ENCODE data around the gene PRKD2.
"Not testable (repeated sequence)": the region's sequence is repeated elsewhere in the genome, so short reads cannot be mapped to it uniquely, and the experiment has no call there.

PRKD2 gene

GRCh38 chr19:46723023-46723461 lies 6.1 kb upstream of the PRKD2 start:
- no peak for FAIRE-seq

GRCh38 chr19:46722421-46723022 lies 5.6 kb upstream of the PRKD2 start:
- FAIRE-seq, result no peak

DNA sequence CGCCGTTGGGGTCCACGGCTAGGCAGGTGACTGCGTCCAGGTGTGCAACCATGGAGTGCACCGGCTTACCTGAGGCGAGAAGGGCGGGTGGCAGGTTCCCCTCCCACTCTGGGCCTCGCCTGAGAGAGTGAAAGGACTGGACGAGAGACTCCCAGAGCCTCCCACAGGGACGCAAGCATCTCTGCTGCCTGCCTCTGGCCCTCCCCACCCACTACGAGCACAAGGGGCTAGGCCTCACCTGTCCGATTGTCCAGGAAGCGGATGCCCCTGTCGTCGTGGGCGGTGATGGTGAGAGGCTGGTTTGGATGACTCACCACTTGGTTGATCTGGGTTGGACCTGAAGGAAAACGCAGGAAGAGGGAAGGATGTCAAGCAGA lies 5.1 kb upstream of the PRKD2 start:
- FAIRE-seq, result no peak

DNA sequence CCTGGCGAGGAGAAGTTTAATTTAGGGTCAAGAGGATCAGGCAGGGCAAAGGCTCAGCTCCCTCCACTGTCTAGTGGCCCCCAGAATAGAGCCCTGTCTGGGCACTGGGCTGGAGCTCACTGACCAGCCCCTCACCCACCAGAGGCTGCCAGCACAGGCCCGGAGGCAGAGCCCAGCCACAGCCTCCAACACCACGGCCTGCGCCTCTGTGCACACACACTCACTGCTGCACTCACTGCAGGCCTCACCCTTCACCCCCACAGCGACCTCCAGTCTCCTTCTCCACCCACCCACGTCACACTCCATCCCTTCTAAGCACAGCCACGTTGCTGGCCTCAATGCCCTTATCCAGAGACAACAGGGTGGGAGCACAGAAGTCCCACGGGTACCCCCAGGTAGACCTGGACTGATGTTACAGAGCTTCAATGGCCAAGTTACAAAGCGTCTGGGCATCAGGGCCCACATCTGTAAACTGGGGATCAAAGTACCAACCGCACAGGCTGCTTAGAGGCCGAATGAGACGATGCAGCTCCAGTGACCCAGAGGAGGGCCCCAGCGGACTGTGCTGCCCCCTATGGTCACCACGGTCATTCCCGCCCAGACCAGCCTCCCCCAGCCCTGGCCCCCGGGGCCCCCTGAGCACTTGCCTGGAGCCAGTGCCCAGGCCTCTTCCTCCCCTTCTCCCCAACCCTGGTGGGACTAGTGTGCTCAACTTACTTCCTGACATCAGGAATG lies 4.5 kb upstream of the PRKD2 start:
- FAIRE-seq, result no peak

DNA sequence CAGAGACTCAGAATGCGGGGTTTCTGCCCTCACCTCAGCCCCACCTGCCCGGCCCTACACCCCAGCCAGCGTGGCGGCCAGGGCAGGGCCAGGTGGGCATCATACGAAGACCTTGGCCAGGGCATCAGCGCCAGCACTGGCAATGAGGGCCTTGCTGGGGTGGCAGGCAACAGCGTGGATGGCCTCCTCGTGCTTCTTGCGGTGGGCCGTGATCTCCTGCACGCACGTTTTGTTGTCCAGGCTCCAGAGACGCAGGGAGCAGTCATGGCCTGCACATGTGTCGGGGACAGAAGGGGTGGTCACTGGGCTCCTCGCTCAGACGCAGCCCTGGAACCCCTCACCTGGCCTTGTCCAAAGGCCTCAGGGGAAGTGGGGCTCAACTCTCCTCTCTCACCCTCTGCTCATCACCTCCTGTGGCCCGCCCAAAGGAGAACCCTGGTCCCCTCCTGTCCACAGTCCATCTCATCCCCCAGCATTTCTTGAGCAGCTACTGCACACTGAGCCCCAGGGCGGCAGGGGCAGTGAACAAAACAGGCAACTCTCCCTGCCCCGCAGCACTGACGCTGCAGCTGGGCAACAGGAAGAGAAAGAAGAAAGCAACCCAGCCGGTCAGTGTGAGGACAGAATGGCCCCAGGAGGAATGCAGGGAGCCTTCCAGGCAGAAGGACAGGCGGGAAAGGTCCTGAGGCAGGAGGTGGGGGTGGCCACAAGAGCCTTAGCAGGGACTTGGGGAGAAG lies 3.8 kb upstream of the PRKD2 start:
- FAIRE-seq, result no peak

DNA sequence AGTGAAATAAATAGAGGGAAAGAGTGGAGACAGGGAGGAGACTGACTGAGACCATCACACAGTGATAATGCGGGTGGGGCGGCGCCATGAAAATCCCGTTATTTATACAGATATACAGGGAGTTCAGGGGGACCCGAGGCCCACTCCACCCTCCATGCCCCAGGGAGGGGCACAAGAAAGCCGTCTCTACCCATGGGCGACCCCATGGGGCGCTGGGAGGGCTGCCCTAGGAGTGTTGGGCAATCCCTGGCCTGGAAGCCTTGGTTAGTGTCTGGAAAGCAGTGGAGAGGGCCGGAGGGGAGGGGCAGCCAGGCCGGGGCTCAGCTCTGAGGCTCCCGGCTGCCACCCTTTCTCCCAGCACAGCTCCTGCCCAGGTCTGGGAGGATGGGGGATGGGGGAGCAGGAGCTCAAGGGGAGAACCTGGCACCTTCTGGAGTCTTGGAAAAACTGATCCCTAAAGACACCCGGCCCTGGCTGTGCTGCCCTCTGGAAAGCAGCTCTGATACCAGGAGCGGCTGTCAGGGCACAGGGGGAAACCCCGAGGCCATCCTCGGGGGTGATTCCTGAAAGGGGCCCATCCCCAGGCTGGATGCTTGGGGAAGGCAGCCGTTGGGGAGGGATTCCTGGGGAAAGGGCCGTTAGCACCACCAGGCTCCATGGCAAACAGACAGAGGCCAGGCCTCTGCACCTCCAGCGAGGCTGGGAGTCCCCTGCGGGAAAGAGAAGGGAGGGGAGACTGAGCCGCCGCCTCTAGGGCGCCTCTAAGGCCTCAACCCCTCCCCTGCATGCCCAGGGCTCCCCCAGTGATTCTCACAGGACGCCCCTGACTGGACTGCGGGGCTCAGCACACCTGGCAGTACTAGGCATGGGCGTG lies 3.0 kb upstream of the PRKD2 start:
- no peak for FAIRE-seq

DNA sequence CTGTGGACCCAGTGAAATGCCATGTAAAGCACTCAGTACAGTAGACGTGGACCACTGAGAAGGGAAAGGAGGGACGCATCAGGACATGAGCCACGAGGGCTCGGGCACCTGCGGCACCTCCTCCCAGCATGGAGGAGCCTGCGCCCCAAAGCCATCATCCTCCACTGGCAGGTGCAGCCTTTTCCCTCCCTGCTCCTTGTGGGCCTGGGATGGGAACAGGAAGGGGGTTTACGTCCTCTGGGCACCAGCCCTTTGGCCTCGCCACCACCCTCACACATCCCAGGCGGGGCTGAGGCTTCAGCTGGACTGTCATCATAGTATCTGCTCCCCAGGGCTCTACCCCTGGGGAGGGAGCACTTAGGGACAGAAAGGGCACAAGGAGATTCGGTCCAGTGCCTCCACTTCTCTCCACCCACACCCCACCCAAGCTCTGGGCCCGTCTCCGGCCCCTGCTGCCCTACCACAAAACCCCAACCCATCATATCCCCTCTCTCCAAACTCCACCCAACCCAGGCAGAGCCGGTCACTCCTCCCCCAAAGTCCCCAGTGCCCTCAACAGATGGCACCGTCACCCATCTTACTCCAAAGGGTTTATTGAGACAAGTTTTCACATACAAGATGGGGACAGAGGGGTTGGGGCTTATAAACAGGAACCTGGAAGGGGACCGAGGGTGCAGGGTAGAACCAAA lies 2.2 kb upstream of the PRKD2 start:
- FAIRE-seq, result no peak

- FAIRE-seq, result no peak
Observed at GRCh38 chr19:46718157-46718933, 1.4 kb upstream of the PRKD2 start.

GRCh38 chr19:46717716-46718143 lies 816 bp upstream of the PRKD2 start:
- no peak for FAIRE-seq

- no peak for FAIRE-seq
Observed at GRCh38 chr19:46716672-46717033, 261 bp downstream of the PRKD2 start.

DNA sequence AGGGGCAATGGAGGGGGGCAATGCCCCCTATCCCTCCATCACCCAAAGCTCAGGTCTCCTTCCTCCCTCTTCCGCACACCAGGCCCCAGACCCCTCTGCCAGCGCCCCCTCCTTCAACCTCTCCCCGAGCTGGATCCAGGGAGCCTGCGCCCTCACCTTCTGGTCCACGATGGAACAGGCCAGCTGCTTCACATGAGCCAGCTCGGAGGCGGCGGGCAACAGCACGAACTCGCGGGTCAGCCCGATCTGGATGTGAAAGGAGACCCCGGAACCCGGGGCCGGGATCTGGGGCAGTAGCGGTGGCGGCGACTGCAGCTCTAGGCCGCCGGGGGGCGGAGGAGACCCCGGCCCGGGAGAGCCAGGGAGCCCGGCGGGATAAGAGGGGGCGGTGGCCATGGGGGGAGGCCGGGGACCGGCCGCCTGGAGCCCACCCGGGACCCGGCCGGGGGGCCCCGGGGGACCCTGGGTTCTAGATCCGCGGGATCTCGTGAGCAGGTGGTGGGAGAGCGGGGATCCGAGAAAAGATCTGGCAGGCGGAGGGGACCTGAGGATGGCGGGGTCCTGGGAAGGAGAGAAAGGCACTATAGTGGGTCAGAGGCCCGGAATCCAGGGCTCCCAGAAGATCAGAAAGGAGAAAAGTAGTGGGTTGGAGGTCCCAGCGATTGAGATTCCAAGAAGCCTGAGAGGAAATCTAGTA lies 791 bp downstream of the PRKD2 start:
- FAIRE-seq, result no peak

GRCh38 chr19:46715620-46715974 lies 1.3 kb downstream of the PRKD2 start:
- FAIRE-seq, result no peak

- no peak for FAIRE-seq
Observed at GRCh38 chr19:46714444-46715106, 2.3 kb downstream of the PRKD2 start.

DNA sequence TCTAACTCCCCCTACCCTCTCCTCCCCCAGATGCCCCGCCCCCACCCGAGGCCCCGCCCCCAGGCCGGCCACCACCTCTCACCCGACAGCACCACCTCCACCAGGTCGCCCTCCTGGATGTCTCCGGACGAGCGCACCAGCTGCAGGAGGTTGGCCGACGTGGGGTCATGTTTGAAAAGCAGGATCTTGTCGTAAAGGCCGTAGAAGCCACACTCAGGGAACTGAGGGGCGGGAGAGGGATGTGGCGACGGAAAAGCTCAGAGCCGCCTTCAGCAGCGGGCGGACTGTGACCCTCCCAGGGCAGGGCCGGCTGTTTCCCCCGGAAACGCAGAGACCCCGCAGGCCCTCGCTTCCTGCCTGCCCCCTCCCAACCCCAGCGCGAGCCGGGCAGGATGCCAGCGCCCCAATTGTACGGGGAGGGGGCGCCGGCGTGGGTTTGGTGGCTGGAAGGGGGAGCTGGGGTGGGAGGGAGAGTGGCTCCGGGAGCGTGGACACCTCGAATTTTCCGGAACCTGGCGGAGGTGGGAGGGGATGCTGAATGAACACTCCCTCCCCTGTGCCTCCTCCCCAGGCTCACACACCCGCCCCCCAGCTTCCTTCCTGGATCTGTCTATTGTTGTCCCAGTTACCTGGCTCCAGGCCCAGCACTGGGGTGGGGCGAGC lies 3.0 kb downstream of the PRKD2 start:
- FAIRE-seq, result no peak

GRCh38 chr19:46712768-46713338 lies 4.1 kb downstream of the PRKD2 start:
- FAIRE-seq, result not testable (repeated sequence)

DNA sequence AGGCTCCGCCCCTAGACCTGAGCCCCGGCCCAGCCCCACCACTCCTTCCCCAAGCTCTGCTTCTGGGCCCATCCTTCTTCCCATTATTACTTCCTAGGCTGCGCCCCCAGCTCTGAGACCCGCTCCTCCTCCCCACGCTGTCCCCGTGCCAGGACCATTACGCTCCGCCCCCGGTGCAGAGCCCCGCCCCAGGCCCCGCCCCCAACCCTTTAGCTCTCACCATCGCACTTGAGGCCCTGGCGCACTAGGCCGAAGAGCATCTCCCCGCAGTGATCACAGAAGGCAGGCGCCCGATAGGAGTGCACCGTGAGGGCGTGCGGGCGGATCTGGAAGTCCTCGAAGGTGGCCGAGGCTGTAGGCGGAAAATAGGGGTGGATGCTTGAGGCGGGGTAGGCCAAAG lies 6.2 kb downstream of the PRKD2 start:
- FAIRE-seq, result no peak

DNA sequence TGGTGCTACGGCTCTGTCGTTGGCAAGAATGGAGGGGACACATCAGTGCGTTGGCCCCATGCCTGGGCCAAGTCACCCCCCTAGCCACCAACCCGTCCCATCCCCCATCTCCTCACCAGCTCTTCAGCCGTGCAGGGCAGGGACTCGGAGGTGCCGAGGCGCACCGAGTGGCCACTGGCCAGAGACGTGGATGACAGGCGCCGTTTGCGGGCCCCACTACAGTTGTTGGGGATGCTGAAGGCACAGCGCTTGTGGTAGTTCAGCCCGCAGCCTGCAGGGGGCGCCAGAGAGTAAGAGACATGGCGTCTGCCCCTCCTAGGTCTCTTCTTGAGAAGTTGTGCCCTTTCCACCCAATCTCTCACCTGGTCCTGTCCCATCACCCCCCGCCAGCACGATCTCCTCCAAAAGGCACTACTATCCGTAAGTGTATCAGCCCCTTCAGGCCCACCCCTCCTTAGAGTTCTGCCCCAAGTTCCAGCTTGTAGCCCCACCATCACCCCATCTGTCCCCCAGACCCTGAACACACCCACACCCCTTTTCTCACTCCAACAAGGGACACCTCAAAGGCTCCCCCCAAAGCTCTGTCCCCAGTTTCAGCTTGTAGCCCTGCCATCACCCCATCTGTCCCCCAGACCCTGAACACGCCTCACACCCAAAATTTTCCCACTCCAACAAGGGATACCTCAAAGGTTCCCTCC lies 12.4 kb downstream of the PRKD2 start:
- FAIRE-seq, result no peak

DNA sequence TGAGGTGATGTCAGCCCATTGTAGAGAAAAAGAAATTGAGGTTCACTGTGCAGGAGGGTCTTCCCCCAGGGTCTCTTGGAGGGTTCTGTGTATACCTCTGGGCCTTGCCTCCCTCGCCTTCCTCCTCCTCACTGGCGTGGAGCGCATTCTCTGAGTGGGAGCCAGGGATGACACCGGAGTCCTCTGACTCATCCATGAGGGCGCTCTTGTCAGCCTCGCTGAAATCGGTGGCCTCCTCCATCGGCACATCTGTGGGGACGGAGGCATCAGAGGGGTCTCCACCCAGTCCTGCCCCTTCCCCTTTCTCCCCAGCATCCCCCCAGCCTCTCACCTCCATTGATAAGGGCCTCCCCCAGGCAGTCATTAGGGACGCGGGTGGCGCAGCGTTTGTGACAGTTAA lies 16.2 kb downstream of the PRKD2 start:
- no peak for FAIRE-seq

Data from islet of Langerhans (tissue), 1 donor.